Measurements from ENCODE around the gene TNFRSF19. TPM values are rescaled to one million over a fixed set of nuclear protein-coding genes. Genes with fewer than 3 reads are reported as not detected.

The TNFRSF19 gene
- total and polyA plus RNA-seq, 2 of the 13 experiments (the other 11 are each of a cell fraction or from before 2014, with no cell fraction given), result 75.3 to 77.7 TPM

- no peaks in the 10 kb centered on the region for H3K9me3 ChIP-seq (ENCODE audit: low read length)
- no peak overlapping the region for H2AFZ ChIP-seq (ENCODE audit: low read length)
- H3K9ac ChIP-seq (ENCODE audit: insufficient read depth, low read depth, low read length), result no peak overlapping the region
- FAIRE-seq (no peak), ATAC-seq (no peak), DNase-seq (ENCODE audit: low spot score) (no peak)
- peaks cover 53% of the 10 kb centered on the region for H3K79me2 ChIP-seq (ENCODE audit: insufficient read depth, low read length)
- in situ Hi-C loops (cut with HindIII; ENCODE audit: extremely low pct_ligation_motif_present, low pct_unique_long_range_greater_than_20kb) (no loop called here), intact Hi-C loops (cut with micrococcal nuclease; ENCODE audit: unreplicated experiment) (no loop called here)
- no peak overlapping the region for H3K4me3 ChIP-seq (replicated peaks in 1 of 3; ENCODE audit: insufficient read depth in 1 of 3, low read depth in 2 of 3, low read length in 3 of 3)
- H3K27ac ChIP-seq (ENCODE audit: extremely low read length, insufficient read depth, low read length), result no peak overlapping the region
- no TSS peak for BruUV-seq (replicated peaks)
- peaks cover 64% of the 10 kb centered on the region for H3K4me1 ChIP-seq (ENCODE audit: insufficient read depth, low read length)
- H4K20me1 ChIP-seq (ENCODE audit: insufficient read depth, low read length), result no peaks in the 10 kb centered on the region
- peaks cover 17 to 66% of the 10 kb centered on the region in 2 experiments for H3K36me3 ChIP-seq (replicated peaks in 1 of 2; ENCODE audit: control insufficient read depth in 1 of 2, insufficient read depth in 2 of 2, low read length in 2 of 2)
- TF ChIP-seq CSRNP1 (CRISPR knock-in tag; IDR thresholded peaks at IDR 0.05), result no peak
- no peak for TF ChIP-seq PHF21A (CRISPR knock-in tag; IDR thresholded peaks at IDR 0.05)
- TF ChIP-seq ZNF629 (CRISPR knock-in tag; conservative IDR thresholded peaks at IDR 0.05), result peak; percentile 41; the same call in 1 of the 2 replicates
- ChIA-PET POLR2A (interaction anchor here (0.7 to 2.8 kb wide), 2 partner anchors 9 to 34 kb away, joined by 4 to 11 read pairs; no protein-coding TSS in a partner anchor), CTCF (ENCODE audit: low intra/inter-chr PET ratio, low total read pairs) (no interaction called here)
- 92% methylated on average over 5 of the region's 5 CpGs for WGBS (ENCODE audit: low lambda C conversion rate)
- H3K27me3 ChIP-seq (ENCODE audit: control insufficient read depth in 1 of 2, insufficient read depth in 2 of 2, low read length in 2 of 2), result no peaks in the 10 kb centered on the region
- no peak overlapping the region for H3K4me2 ChIP-seq (ENCODE audit: low read depth, low read length)
These were observed 50.0 kb downstream of the TNFRSF19 start for GRCh38 chr13:23620211-23620610.

GRCh38 chr13:23620613-23621315 is 50.6 kb downstream of the TNFRSF19 start:
- H3K27me3 ChIP-seq (ENCODE audit: control insufficient read depth in 1 of 2, insufficient read depth in 2 of 2, low read length in 2 of 2), result no peaks in the 10 kb centered on the region
- DNase-seq (ENCODE audit: low spot score), result no peak
- H4K20me1 ChIP-seq (ENCODE audit: insufficient read depth, low read length), result no peaks in the 10 kb centered on the region
- H3K27ac ChIP-seq (ENCODE audit: extremely low read length, insufficient read depth, low read length), result peak overlapping the region; percentile 26
- peaks cover 17 to 66% of the 10 kb centered on the region in 2 experiments for H3K36me3 ChIP-seq (replicated peaks in 1 of 2; ENCODE audit: control insufficient read depth in 1 of 2, insufficient read depth in 2 of 2, low read length in 2 of 2)
- H3K9me3 ChIP-seq (ENCODE audit: low read length), result no peaks in the 10 kb centered on the region
- no peak overlapping the region for H3K4me2 ChIP-seq (ENCODE audit: low read depth, low read length)
- no peak overlapping the region for H2AFZ ChIP-seq (ENCODE audit: low read length)
- CTCF ChIA-PET (ENCODE audit: low intra/inter-chr PET ratio, low total read pairs), result no interaction called here
- H3K4me1 ChIP-seq (ENCODE audit: insufficient read depth, low read length), result peaks cover 58% of the 10 kb centered on the region
- peaks cover 53% of the 10 kb centered on the region for H3K79me2 ChIP-seq (ENCODE audit: insufficient read depth, low read length)
- in situ Hi-C loops (cut with HindIII; ENCODE audit: extremely low pct_ligation_motif_present, low pct_unique_long_range_greater_than_20kb) (no loop called here), intact Hi-C loops (cut with micrococcal nuclease; ENCODE audit: unreplicated experiment) (no loop called here)
- 100% methylated on average over 3 of the region's 8 CpGs for WGBS (ENCODE audit: low lambda C conversion rate)
- H3K9ac ChIP-seq (ENCODE audit: insufficient read depth, low read depth, low read length), result no peak overlapping the region
- no peak for FAIRE-seq
- POLR2A ChIA-PET, result interaction anchor here (0.7 to 2.8 kb wide), 2 partner anchors 8 to 33 kb away, joined by 4 to 11 read pairs; no protein-coding TSS in a partner anchor
- H3K4me3 ChIP-seq (replicated peaks in 1 of 3; ENCODE audit: insufficient read depth in 1 of 3, low read depth in 2 of 3, low read length in 3 of 3), result no peak overlapping the region
- peak; percentile 60 for ATAC-seq
- BruUV-seq (replicated peaks), result no TSS peak
- no peak for TF ChIP-seq NFE2 (CRISPR knock-in tag; IDR thresholded peaks at IDR 0.05)
- no peak for TF ChIP-seq ZNF343 (CRISPR knock-in tag; IDR thresholded peaks at IDR 0.05)
- no peak for TF ChIP-seq ZBTB7A (CRISPR knock-in tag; IDR thresholded peaks at IDR 0.05)
- TF ChIP-seq HOXA9 (CRISPR knock-in tag; IDR thresholded peaks at IDR 0.05; ENCODE audit: borderline replicate concordance), result no peak
- no peak for TF ChIP-seq MAF1 (CRISPR knock-in tag; IDR thresholded peaks at IDR 0.05; ENCODE audit: borderline replicate concordance)
- no peak for TF ChIP-seq CENPT (CRISPR knock-in tag; IDR thresholded peaks at IDR 0.05; ENCODE audit: low read depth)
- TF ChIP-seq ARID3A (IDR thresholded peaks at IDR 0.05; ENCODE audit: low read depth, low read length), result no peak
- no peak for TF ChIP-seq ZZZ3 (CRISPR knock-in tag; IDR thresholded peaks at IDR 0.05; ENCODE audit: borderline replicate concordance)
- no peak for TF ChIP-seq GTF3A (CRISPR knock-in tag; conservative IDR thresholded peaks at IDR 0.05)
- no peak for TF ChIP-seq ZNF235 (CRISPR knock-in tag; IDR thresholded peaks at IDR 0.05; ENCODE audit: borderline replicate concordance)
- no peak for TF ChIP-seq GFI1 (CRISPR knock-in tag; IDR thresholded peaks at IDR 0.05; ENCODE audit: borderline replicate concordance)
- TF ChIP-seq ZKSCAN1 (IDR thresholded peaks at IDR 0.05; ENCODE audit: low read length), result no peak
